OCI-LY1 (cell line): Measurements from ENCODE around the gene RNF187.

Experiments used
- H2AFZ ChIP-seq: fragments of 200-600 bp; sonication (generic), shearing (Covaris generic); 2 replicates; pipeline ENCODE4 v1.6.0; 2014; ENCODE audit warnings: antibody characterized with exemption, mild to moderate bottlenecking, low read length
- H3F3A ChIP-seq: fragments of 200-600 bp; sonication (generic), shearing (Covaris generic); 2 replicates; pipeline ENCODE4 v1.6.0; 2014; ENCODE audit warnings: mild to moderate bottlenecking, antibody characterized with exemption, low read length, moderate library complexity; ENCODE audit not compliant: insufficient read depth
- H3K27ac ChIP-seq: fragments of 200-600 bp; sonication (generic); 2 replicates; pipeline ENCODE4 v1.5.1; 2014; ENCODE audit warnings: low read length, mixed run types, mild to moderate bottlenecking, low read depth; ENCODE audit not compliant: poor library complexity, severe bottlenecking
- H3K27me3 ChIP-seq: fragments of 200-600 bp; sonication (generic); 2 replicates; pipeline ENCODE4 v1.6.0; 2014; ENCODE audit warnings: antibody characterized with exemption, mild to moderate bottlenecking, low read length, moderate library complexity; ENCODE audit not compliant: insufficient read depth
- H3K36me3 ChIP-seq: fragments of 200-600 bp; sonication (generic); 2 replicates; pipeline ENCODE4 v1.6.1; 2014; ENCODE audit warnings: mild to moderate bottlenecking, antibody characterized with exemption, low read length, moderate library complexity, mixed read lengths; ENCODE audit not compliant: insufficient read depth
- H3K4me1 ChIP-seq: fragments of 200-600 bp; sonication (generic); 2 replicates; pipeline ENCODE4 v1.5.1; 2014; ENCODE audit warnings: mild to moderate bottlenecking, low read length, moderate library complexity; ENCODE audit not compliant: insufficient read depth, severe bottlenecking
- H3K4me2 ChIP-seq: fragments of 200-600 bp; sonication (generic), shearing (Covaris generic); 2 replicates; pipeline ENCODE4 v1.6.1; 2014; ENCODE audit warnings: low read length
- H3K4me3 ChIP-seq: fragments of 200-600 bp; sonication (generic); 2 replicates; pipeline ENCODE4 v1.5.1; 2014; ENCODE audit warnings: low read length, low read depth, mild to moderate bottlenecking, mixed read lengths; ENCODE audit not compliant: poor library complexity, severe bottlenecking
- H3K79me2 ChIP-seq: fragments of 200-600 bp; shearing (Covaris generic); 2 replicates; pipeline ENCODE4 v1.6.1; 2016; ENCODE audit warnings: mixed run types, low read length, mixed read lengths; ENCODE audit not compliant: insufficient read depth
- H3K9ac ChIP-seq: fragments of 200-600 bp; sonication (generic), shearing (Covaris generic); 2 replicates; pipeline ENCODE4 v1.6.1; 2014; ENCODE audit warnings: mild to moderate bottlenecking, low read length, mixed read lengths
- H3K9me2 ChIP-seq: fragments of 200-600 bp; sonication (generic), shearing (Covaris generic); 2 replicates; pipeline ENCODE4 v1.6.1; 2014; ENCODE audit warnings: low read depth, mild to moderate bottlenecking, low read length, mixed read lengths
- H3K9me3 ChIP-seq: fragments of 200-600 bp; shearing (Covaris generic); 2 replicates; pipeline ENCODE4 v1.6.1; 2014; ENCODE audit warnings: low read length, mixed read lengths
- H4K20me1 ChIP-seq: fragments of 200-600 bp; sonication (generic), shearing (Covaris generic); 2 replicates; pipeline ENCODE4 v1.6.0; 2016; ENCODE audit warnings: mild to moderate bottlenecking, low read length; ENCODE audit not compliant: insufficient read depth
- CTCF ChIP-seq: fragments of 200-600 bp; sonication (generic), shearing (Covaris generic); IDR thresholded peaks from 2 replicates; pipeline ENCODE4 v1.5.1; 2017; ENCODE audit warnings: mild to moderate bottlenecking, antibody characterized with exemption, low read length, moderate library complexity, mixed read lengths
- EZH2 ChIP-seq: fragments of 200-600 bp; sonication (generic), shearing (Covaris generic); IDR thresholded peaks from 2 replicates; pipeline ENCODE4 v1.8.0; 2017; ENCODE audit warnings: borderline replicate concordance, mixed run types, mild to moderate bottlenecking, antibody characterized with exemption, low read length, moderate library complexity, mixed read lengths

The RNF187 gene

DNA sequence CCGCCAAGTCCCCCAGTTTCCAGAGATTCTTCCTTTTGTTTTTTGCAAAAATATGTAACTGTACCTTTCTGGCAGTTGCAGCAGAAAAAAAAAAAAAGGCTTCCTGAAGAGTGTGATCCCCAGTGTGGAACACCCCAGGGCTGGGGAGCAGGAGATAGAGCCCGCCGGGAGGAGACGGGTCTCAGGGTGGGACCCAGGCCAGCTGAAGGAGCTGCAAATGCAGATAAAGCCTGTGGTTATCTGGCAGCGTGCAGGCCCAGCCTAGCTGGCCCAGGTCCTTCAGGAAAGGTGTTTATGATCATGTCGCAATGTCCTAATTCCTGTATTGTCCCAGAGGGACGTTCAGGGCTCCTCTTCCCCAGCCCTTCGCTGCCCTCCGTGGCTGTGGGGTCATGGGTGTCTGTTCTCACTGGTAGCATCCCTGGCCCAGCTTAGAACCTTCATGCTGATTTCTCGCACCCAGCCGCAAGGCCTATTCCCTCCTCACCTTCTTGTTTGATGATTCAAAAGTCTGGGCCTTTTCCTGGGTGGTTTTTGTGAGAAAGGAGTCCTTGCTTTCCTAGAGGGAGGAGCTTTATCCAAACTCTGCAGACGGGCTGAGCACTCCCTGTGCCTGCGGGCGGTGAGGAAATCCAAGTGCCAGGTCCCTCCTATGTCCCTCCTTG lies 26.2 kb downstream of the RNF187 start:
- H3K4me3 ChIP-seq = no peak overlapping the region
- H3K9me2 ChIP-seq = no peaks in the 10 kb centered on the region
- H3K9me3 ChIP-seq = no peaks in the 10 kb centered on the region
- no peak overlapping the region for H2AFZ ChIP-seq
- no peaks in the 10 kb centered on the region for H3F3A ChIP-seq
- no peaks in the 10 kb centered on the region for H3K36me3 ChIP-seq
- no peaks in the 10 kb centered on the region for H3K4me1 ChIP-seq
- TF ChIP-seq CTCF (no peak), EZH2 (no peak)
- H3K9ac ChIP-seq = no peak overlapping the region
- H3K27ac ChIP-seq = no peak overlapping the region
- H3K4me2 ChIP-seq = no peak overlapping the region
- H3K79me2 ChIP-seq = no peaks in the 10 kb centered on the region
- H4K20me1 ChIP-seq = no peaks in the 10 kb centered on the region
- H3K27me3 ChIP-seq = peaks cover 3% of the 10 kb centered on the region; the same call in 1 of the 2 replicates

GRCh38 chr1:228514421-228514820 lies 27.2 kb downstream of the RNF187 start:
- Histone ChIP-seq H4K20me1 (no peaks in the 10 kb centered on the region), H3K4me2 (no peak overlapping the region), H3K9me3 (no peaks in the 10 kb centered on the region), H3F3A (no peaks in the 10 kb centered on the region), H3K9me2 (no peaks in the 10 kb centered on the region), H3K4me1 (no peaks in the 10 kb centered on the region), H3K9ac (no peak overlapping the region), H3K79me2 (no peaks in the 10 kb centered on the region), H3K27ac (no peak overlapping the region), H3K4me3 (no peak overlapping the region), H3K36me3 (no peaks in the 10 kb centered on the region), H2AFZ (no peak overlapping the region), H3K27me3 (peaks cover 3% of the 10 kb centered on the region; the same call in 1 of the 2 replicates)
- no peak for TF ChIP-seq CTCF
- no peak for TF ChIP-seq EZH2

DNA sequence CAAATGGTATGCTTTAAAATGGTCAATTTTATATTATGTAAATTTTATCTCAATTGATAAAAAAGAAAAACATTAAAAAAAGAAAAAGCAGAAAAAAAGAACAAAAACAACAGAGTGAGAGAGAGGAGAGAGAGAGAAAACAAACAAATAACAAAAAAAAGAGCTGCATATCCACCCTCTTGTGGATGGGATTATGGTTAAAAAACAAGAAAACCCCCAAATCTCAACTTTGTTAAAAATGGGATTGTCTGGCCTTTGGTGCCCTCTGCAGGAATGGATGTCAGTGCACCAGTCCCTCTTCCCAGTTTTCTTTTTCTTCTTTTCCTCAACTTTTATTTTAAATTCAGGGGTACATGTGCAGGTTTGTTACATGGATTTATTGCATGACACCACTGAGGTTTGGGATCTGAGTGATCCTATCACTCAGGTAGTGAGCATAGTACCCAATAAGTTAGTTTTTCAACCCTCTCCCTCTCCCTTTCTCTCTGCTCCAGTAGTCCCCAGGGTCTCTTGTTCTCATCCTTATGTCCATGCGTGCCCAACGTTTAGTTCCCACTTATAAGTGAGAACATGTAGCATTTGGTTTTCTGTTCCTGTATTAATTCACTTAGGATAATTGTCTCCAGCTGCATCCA lies 28.1 kb downstream of the RNF187 start:
- Histone ChIP-seq H3K9ac (no peak overlapping the region), H3K36me3 (no peaks in the 10 kb centered on the region), H3K79me2 (no peaks in the 10 kb centered on the region), H3K9me2 (no peaks in the 10 kb centered on the region), H3K9me3 (no peaks in the 10 kb centered on the region), H3K4me2 (no peak overlapping the region), H3F3A (no peaks in the 10 kb centered on the region), H3K27ac (no peak overlapping the region), H3K4me1 (no peaks in the 10 kb centered on the region), H3K27me3 (peaks cover 3% of the 10 kb centered on the region; the same call in 1 of the 2 replicates), H4K20me1 (no peaks in the 10 kb centered on the region), H2AFZ (no peak overlapping the region), H3K4me3 (no peak overlapping the region)
- TF ChIP-seq EZH2 (no peak), CTCF (peak; percentile 65)
